GM13976 (cell line): Measurements from ENCODE around the gene TMEM214.

Source experiments
- DNase-seq: peaks from one replicate; pipeline ENCODE4 v3.0.0; 2012; ENCODE audit warnings: low spot score
- in situ Hi-C: fragments of 300-500 bp; cut with MboI; formaldehyde crosslinking; loops from one replicate; pipeline ENCODE4 v1.12.0; 2022; ENCODE audit warnings: low sequenced_read_pairs, mixed read lengths, inconsistent platforms; ENCODE audit not compliant: unreplicated experiment
- TF ChIP-seq, protein P1 (sequence below): IDR thresholded peaks from 2 replicates; pipeline ENCODE4 v1.5.1; 2012; ENCODE audit warnings: borderline replicate concordance, mild to moderate bottlenecking; ENCODE audit not compliant: insufficient read depth; ENCODE audit errors: extremely low read depth, missing control alignments, control extremely low read depth

TMEM214 gene

DNA sequence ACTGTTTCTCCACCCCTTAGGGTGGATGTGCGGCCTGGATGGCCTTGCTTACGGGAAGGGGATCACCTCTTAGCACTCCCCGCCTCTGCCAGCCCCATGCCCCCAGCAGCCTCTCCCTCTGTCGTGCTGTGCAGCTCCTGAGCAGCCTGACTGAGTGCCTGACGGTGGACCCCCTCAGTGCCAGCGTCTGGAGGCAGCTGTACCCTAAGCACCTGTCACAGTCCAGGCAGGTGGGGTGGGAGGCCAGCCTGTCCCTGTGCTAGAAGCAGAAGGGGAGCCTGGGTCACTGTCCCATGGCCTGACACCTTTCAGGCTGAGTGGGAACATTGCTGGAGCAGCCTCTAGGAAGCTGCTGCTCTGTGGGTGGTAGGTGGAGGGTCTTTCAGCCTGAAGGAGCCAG lies 5.2 kb downstream of the TMEM214 start:
- TF ChIP-seq, protein P1, sequence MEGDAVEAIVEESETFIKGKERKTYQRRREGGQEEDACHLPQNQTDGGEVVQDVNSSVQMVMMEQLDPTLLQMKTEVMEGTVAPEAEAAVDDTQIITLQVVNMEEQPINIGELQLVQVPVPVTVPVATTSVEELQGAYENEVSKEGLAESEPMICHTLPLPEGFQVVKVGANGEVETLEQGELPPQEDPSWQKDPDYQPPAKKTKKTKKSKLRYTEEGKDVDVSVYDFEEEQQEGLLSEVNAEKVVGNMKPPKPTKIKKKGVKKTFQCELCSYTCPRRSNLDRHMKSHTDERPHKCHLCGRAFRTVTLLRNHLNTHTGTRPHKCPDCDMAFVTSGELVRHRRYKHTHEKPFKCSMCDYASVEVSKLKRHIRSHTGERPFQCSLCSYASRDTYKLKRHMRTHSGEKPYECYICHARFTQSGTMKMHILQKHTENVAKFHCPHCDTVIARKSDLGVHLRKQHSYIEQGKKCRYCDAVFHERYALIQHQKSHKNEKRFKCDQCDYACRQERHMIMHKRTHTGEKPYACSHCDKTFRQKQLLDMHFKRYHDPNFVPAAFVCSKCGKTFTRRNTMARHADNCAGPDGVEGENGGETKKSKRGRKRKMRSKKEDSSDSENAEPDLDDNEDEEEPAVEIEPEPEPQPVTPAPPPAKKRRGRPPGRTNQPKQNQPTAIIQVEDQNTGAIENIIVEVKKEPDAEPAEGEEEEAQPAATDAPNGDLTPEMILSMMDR: no peak
- in situ Hi-C loops: no loop called here
- DNase-seq: no peak

DNA sequence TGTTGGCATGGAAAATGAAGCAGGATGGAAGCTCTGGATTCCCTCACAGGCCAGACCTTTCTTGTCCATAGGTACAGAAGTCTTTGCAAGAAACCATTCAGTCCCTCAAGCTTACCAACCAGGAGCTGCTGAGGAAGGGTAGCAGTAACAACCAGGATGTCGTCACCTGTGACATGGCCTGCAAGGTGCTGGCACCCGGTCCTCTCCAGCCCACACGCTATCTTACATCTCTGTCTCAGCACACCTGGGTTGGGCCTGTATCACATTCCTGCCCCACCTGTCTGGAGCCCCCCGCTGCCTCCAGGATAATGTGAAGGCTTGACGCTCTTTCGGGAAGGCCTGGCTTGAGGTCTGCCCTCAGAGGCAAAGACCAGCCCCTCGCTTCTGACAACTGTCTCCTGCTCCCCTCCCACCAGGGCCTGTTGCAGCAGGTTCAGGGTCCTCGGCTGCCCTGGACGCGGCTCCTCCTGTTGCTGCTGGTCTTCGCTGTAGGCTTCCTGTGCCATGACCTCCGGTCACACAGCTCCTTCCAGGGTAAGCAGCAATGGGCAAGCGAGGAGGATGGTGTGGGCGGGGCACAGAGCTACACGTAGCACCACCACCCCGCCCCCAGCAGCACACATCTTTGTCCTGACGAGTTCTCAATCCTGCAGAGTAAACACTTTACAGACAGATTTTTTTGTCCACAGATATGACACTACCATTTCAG lies 6.0 kb downstream of the TMEM214 start:
- TF ChIP-seq, protein P1: no peak
- in situ Hi-C loops: no loop called here
- DNase-seq: no peak

DNA sequence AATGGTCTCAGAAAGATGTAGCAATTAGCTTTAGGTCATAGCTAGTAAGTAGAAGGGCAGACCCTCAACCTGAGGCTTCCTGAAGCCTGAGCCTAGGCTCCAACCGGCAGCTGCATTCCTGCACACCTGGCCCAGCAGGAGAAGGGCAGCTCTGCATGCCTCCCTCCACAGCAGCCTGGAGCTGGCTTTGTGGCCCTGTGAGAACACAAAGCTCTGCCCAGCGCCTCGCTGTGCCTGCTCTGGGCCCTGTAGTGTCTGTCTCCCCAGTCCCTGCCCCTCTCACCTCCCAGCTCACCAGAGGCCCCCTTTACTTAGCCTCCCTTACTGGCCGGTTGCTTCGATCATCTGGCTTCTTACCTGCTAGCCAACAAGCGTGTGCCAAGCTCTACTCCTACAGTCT lies 6.7 kb downstream of the TMEM214 start:
- TF ChIP-seq, protein P1: no peak
- DNase-seq: no peak
- in situ Hi-C loops: no loop called here

DNA sequence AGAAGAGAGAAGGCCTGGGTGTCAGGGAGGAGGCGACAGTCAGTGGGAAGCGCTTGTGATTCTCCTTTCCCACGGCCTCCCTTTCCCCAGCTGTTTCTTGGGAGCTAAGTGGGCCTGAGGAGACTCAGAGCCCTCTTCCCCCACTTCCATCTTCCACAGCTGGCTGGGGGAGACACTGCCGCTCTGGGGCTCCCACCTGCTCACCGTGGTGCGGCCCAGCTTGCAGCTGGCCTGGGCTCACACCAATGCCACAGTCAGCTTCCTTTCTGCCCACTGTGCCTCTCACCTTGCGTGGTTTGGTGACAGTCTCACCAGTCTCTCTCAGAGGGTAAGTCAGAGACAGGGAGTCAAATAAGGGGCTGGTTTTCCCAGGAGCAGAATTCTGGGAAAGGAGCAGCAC lies 7.1 kb downstream of the TMEM214 start:
- DNase-seq: no peak
- TF ChIP-seq, protein P1: no peak
- in situ Hi-C loops: no loop called here

DNA sequence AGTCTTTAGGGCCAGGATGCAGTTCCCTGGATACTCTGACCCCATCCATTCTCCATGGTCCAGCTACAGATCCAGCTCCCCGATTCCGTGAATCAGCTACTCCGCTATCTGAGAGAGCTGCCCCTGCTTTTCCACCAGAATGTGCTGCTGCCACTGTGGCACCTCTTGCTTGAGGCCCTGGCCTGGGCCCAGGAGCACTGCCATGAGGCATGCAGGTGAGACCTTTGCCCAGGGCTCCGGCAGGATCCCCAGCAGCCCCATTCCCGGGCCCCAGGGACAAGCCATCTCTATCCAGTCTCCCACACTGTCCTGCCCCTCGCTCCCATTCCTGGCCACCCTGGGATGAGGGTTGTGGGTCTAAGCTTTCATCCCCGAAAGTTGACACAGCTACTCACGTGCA lies 7.5 kb downstream of the TMEM214 start:
- TF ChIP-seq, protein P1: no peak
- in situ Hi-C loops: no loop called here
- DNase-seq: no peak

DNA sequence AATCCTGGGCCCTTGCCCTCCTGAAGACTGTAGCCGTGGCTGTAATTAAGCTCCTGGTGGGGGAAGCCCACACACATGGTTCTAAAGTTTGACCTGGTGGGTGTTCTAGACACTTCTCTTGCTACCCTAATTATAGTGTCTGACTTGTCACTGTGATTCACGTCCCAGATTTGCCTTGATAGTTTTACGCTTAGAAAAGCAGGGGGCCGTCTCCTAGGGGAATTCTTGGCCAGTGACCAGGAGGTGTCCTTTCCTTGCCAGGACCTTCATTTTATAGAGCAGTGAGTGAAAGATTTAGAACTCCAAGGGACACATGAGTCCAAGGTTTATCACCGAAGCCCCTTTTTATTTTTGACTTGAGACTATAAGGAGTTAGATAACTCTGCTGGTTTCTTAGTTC lies 9.0 kb downstream of the TMEM214 start:
- in situ Hi-C loops: no loop called here
- TF ChIP-seq, protein P1: no peak
- no peak for DNase-seq
